GM12865 (cell line): Measurements from ENCODE around the gene SLC16A8.

ENCODE experiments used
- DNase-seq: peaks from one replicate; pipeline ENCODE4 v3.0.0; 2010; ENCODE audit warnings: low read depth
- H3K4me3 ChIP-seq: 2 replicates; pipeline ENCODE4 v1.5.1; 2011; ENCODE audit warnings: mild to moderate bottlenecking, low read depth, low read length, control low read depth
- CTCF ChIP-seq: IDR thresholded peaks from 2 replicates; pipeline ENCODE4 v1.5.1; 2011; ENCODE audit warnings: low read length, control low read depth, low read depth, inconsistent platforms; ENCODE audit not compliant: insufficient read depth; ENCODE audit errors: missing control alignments

SLC16A8 gene

GRCh38 chr22:38030311-38031133 is 53.5 kb downstream of the SLC16A8 start:
- no peak for TF ChIP-seq CTCF
- DNase-seq, result no peak
- H3K4me3 ChIP-seq, result no peak overlapping the region

GRCh38 chr22:38029901-38030300 is 54.1 kb downstream of the SLC16A8 start:
- no peak for TF ChIP-seq CTCF
- DNase-seq, result no peak
- no peak overlapping the region for H3K4me3 ChIP-seq

GRCh38 chr22:38029370-38029769 is 54.6 kb downstream of the SLC16A8 start:
- H3K4me3 ChIP-seq, result no peak overlapping the region
- DNase-seq, result no peak
- no peak for TF ChIP-seq CTCF

DNA sequence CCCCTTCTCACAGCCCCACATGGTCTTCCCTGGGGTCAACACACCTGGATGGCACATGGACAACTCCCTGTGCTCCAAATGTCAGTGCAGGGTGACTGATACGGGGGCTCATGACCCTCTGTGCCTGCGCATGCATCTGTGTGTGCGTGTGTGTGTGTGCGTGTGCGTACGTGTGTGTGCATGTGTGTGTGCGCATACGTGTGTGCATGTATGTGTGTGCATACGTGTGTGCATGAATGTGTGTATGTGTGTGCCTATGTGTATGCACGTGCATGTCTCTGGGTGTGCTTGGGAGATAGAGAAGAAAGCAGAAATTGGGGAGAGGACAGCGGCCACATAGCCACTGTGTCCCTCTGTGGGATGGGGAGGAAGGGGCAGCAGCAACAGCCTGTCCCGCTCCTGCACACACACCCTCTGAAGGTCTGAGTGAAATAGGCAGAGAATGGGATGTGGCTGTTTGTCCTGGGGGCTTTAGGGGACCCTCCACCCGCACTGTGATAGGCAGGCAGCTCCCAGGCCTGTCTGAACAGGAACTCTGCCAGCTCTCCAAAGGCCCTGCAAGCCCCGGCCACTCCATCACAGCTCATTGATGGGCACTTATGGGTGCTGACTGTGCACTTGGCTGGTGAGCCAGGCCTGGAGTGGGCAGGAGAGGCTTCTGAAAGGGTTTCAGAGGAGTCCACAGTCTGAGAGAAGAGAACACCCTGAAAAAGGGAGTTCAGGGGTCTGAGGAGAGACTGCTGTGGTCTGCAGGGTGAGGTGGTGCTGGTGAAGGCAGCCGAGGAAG is 55.4 kb downstream of the SLC16A8 start:
- no peak for DNase-seq
- no peak for TF ChIP-seq CTCF
- H3K4me3 ChIP-seq, result no peak overlapping the region
